ENCODE results near the gene LRSAM1.

The LRSAM1 gene

GRCh38 chr9:127458921-127459320 lies 7.6 kb downstream of the LRSAM1 start:
- no peak for DNase-seq

- DNase-seq, result no peak
Observed at GRCh38 chr9:127463382-127463781, 12.1 kb downstream of the LRSAM1 start.

- DNase-seq, result no peak
Observed at GRCh38 chr9:127463911-127464310, 12.6 kb downstream of the LRSAM1 start.

- DNase-seq, result peak; percentile 26
Observed at GRCh38 chr9:127466407-127466917, 15.2 kb downstream of the LRSAM1 start.

GRCh38 chr9:127467621-127468020 lies 16.3 kb downstream of the LRSAM1 start:
- DNase-seq, result no peak

- no peak for DNase-seq
Observed at GRCh38 chr9:127470662-127471061, 19.4 kb downstream of the LRSAM1 start.

GRCh38 chr9:127473501-127473900 lies 22.2 kb downstream of the LRSAM1 start:
- DNase-seq, result no peak

- DNase-seq, result no peak
Observed at GRCh38 chr9:127473932-127474331, 22.6 kb downstream of the LRSAM1 start.

- no peak for DNase-seq
Observed at GRCh38 chr9:127474592-127474991, 23.3 kb downstream of the LRSAM1 start.

- DNase-seq, result no peak
Observed at GRCh38 chr9:127479507-127480081, 28.3 kb downstream of the LRSAM1 start.

GRCh38 chr9:127482662-127483061 lies 31.4 kb downstream of the LRSAM1 start:
- DNase-seq, result no peak

GRCh38 chr9:127485995-127486394 lies 34.7 kb downstream of the LRSAM1 start:
- DNase-seq, result no peak

- DNase-seq, result no peak
Observed at GRCh38 chr9:127488946-127489345, 37.6 kb downstream of the LRSAM1 start.

GRCh38 chr9:127489471-127490115 lies 38.3 kb downstream of the LRSAM1 start:
- no peak for DNase-seq

GRCh38 chr9:127490535-127491230 lies 39.4 kb downstream of the LRSAM1 start:
- DNase-seq, result no peak

GRCh38 chr9:127491516-127491915 lies 40.2 kb downstream of the LRSAM1 start:
- DNase-seq, result no peak

GRCh38 chr9:127492616-127493015 lies 41.3 kb downstream of the LRSAM1 start:
- no peak for DNase-seq

- DNase-seq, result no peak
Observed at GRCh38 chr9:127493592-127494303, 42.4 kb downstream of the LRSAM1 start.

GRCh38 chr9:127494304-127494702 lies 43.0 kb downstream of the LRSAM1 start:
- DNase-seq, result no peak

GRCh38 chr9:127495884-127496555 lies 44.7 kb downstream of the LRSAM1 start:
- no peak for DNase-seq

GRCh38 chr9:127496974-127497373 lies 45.7 kb downstream of the LRSAM1 start:
- DNase-seq, result no peak

GRCh38 chr9:127497656-127498290 lies 46.5 kb downstream of the LRSAM1 start:
- DNase-seq, result no peak

Measured in fibroblast of skin of back (primary cell).